Duodenal mucosa (tissue), 2 donors: Measurements from ENCODE around the gene FRRS1.
A peak's percentile ranks its signal among the peaks of the same experiment; 100 is the strongest.

ENCODE experiments used
- H3K27ac ChIP-seq: one replicate; pipeline ENCODE4 v1.7.0; 2013; ENCODE audit warnings: low read depth, low read length
- H3K27me3 ChIP-seq, 2 donors: one replicate each; pipeline ENCODE4 v1.7.0; 2013; ENCODE audit warnings: low read length in 2 of 2, control low read depth in 1 of 2; ENCODE audit not compliant: insufficient read depth in 2 of 2, control insufficient read depth in 1 of 2
- H3K36me3 ChIP-seq, 2 donors: one replicate each; pipeline ENCODE4 v1.7.0; 2013; ENCODE audit warnings: low read length in 2 of 2, control low read depth in 1 of 2; ENCODE audit not compliant: insufficient read depth in 2 of 2, control insufficient read depth in 1 of 2
- H3K4me1 ChIP-seq, 2 donors: one replicate each; pipeline ENCODE4 v1.7.0; 2013; ENCODE audit warnings: low read length in 2 of 2, control low read depth in 1 of 2; ENCODE audit not compliant: insufficient read depth in 2 of 2, control insufficient read depth in 1 of 2
- H3K4me3 ChIP-seq, 2 donors: one replicate each; pipeline ENCODE4 v1.7.0; 2013; ENCODE audit warnings: low read length in 2 of 2, low read depth in 1 of 2
- H3K9ac ChIP-seq, 2 donors: one replicate each; pipeline ENCODE4 v1.7.0; 2013; ENCODE audit warnings: low read length in 2 of 2, low read depth in 1 of 2
- H3K9me3 ChIP-seq, 2 donors: one replicate each; pipeline ENCODE4 v1.7.0; 2013; ENCODE audit warnings: low read length in 2 of 2, control low read depth in 1 of 2; ENCODE audit not compliant: control insufficient read depth in 1 of 2

The FRRS1 gene

DNA sequence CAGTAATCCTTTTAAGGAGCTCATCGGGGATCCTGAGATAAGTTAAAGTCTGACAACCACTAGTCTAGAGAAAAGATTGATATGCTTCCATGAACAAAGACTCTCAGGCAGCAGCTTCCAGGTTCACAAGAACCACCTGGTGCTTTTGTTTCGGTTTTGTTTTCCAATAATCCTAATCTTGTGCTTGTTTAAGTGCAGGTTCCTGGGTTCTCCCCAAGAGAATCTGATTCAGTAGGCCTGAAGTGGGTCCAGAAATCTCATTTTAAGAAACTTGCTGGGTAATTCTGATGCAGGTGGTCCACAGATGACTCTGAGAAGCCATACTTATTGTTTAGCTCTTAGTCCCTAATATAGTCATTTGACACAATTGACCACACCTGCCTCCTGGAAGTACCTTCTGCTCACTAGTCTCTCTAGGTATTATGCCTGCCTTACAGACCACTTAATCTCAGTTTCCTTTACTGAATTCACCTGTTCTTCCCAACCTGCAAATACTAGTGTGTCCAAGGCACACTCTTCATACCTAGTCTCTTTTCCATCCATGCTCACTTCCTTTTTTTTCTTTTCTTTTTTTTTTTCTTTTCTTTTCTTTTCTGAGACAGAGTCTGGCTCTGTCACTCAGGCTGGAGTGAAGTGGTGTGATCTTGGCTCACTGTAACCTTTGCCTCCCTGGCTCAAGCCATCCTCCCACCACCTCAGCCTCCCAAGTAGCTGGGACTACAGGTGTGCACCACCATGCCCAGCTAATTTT, 20.5 kb upstream of the FRRS1 start:
- peak overlapping the region in 1 of 2 donors; percentile 36 for H3K4me3 ChIP-seq
- H3K36me3 ChIP-seq = no peaks in the 10 kb centered on the region
- no peaks in the 10 kb centered on the region for H3K4me1 ChIP-seq
- no peak overlapping the region for H3K9ac ChIP-seq
- H3K27ac ChIP-seq = no peak overlapping the region
- no peaks in the 10 kb centered on the region for H3K9me3 ChIP-seq
- peaks cover 0 to 3% of the 10 kb centered on the region in 2 donors for H3K27me3 ChIP-seq

DNA sequence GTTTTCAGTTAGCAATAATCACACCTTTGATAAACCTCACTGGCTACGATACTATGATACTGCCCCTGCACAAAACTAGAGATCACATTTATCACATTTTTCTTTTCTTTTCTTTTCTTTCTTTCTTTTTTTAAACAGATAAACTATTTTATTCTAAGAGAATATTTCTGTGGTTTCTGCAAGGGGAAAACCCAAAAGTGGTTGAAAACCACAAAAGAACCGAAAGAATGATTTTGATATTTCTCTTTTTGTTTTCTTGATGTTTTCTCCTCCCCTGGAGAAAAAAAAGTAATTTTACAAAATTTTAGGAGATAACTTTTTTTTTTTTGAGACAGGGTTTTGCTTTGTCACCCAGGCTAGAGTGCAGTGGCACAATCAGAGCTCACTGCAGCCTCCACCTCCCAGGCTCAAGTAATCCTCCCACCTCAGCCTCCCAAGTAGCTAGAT, 18.4 kb upstream of the FRRS1 start:
- no peaks in the 10 kb centered on the region for H3K4me1 ChIP-seq
- H3K9me3 ChIP-seq = no peaks in the 10 kb centered on the region
- peaks cover 0 to 3% of the 10 kb centered on the region in 2 donors for H3K27me3 ChIP-seq
- no peak overlapping the region for H3K27ac ChIP-seq
- peak overlapping the region in 1 of 2 donors; percentile 2 for H3K4me3 ChIP-seq
- H3K9ac ChIP-seq = no peak overlapping the region
- no peaks in the 10 kb centered on the region for H3K36me3 ChIP-seq

DNA sequence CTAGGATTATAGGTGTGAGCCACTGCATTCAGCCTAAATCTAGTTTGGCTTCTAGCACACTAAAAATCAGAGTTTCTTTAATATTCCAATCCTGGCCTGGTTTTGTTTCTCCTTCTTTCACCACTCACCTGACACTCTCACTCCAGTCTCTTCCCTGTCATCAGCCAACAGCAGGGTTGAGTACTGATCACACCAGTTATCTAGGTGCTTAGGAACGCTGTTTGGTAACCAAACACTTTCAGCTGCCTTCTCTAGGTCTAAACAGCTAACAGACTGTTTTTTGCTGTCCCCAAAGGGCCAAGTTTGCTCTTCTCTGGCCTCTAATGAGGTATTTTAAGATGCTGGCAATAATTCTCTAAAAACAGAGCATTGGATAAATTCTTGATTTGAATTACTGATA, 17.7 kb upstream of the FRRS1 start:
- Histone ChIP-seq H3K27ac (no peak overlapping the region), H3K9me3 (no peaks in the 10 kb centered on the region), H3K4me3 (no peak overlapping the region), H3K36me3 (no peaks in the 10 kb centered on the region), H3K9ac (no peak overlapping the region), H3K4me1 (no peaks in the 10 kb centered on the region), H3K27me3 (peaks cover 3 to 4% of the 10 kb centered on the region in 2 donors)

DNA sequence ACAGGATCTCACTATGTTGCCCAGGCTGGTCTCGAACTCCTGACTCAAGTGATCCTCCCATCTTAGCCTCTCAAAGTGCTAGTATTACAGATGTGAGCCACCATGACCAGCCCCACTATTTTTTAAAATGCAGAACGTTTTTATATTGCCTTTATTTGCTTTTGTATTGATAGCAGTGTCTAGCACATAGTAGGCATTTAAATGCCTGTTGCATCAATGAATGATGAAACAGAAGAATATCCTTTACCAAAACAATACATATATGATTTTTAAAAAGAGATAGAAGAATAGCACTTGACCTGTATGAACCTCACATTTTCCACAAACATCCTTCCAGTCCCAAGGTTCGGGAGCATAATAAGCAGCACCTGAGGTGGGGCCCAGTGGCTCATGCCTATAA, 16.5 kb upstream of the FRRS1 start:
- Histone ChIP-seq H3K27me3 (peaks cover 3 to 4% of the 10 kb centered on the region in 2 donors), H3K4me3 (no peak overlapping the region), H3K27ac (no peak overlapping the region)

DNA sequence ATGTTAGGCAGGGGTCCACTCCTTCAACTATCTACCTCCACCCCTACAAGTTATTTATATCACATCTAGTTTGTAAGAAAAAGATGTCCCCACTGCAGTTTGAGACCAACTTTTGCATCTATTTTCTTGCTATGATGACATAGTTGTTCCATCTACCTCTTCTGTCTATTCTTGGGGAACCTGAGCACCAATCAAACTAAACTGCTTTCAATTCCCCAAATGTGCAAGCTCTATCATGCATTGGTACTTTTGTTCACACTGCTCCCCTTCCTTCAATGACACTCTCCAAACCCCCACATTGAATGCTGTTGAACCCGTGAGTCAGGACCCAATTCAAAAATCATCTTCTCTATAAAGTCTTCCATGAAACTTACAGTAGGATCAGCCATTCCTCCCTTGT, 16.0 kb upstream of the FRRS1 start:
- no peak overlapping the region for H3K4me3 ChIP-seq
- H3K9ac ChIP-seq = no peak overlapping the region
- no peaks in the 10 kb centered on the region for H3K36me3 ChIP-seq
- H3K27ac ChIP-seq = no peak overlapping the region
- H3K4me1 ChIP-seq = no peaks in the 10 kb centered on the region
- peaks cover 3 to 4% of the 10 kb centered on the region in 2 donors for H3K27me3 ChIP-seq
- no peaks in the 10 kb centered on the region for H3K9me3 ChIP-seq

More for the DNA sequence above, 16.5 kb upstream of the FRRS1 start:
- Histone ChIP-seq H3K4me1 (no peaks in the 10 kb centered on the region), H3K36me3 (no peaks in the 10 kb centered on the region), H3K9ac (no peak overlapping the region), H3K9me3 (no peaks in the 10 kb centered on the region)

DNA sequence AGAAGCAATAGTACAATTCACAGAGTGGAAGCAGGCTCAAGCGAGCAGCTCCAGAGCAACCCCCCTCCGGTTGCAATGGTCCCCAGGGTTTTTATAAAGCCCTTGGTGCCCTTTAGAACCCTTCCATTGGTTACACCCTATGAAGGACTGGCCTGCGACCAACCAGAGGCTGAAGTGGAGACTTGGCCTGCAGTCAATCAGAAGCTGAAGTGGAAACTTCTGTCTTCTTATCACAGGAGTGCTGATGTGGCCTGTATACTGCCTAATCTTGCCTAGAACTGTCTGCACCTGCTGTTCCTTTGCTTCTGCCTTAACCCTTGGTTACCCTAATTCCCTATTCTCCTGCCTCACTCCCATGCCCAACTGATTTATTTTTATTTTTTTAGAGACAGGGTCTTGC, 15.4 kb upstream of the FRRS1 start:
- Histone ChIP-seq H3K27me3 (peaks cover 3 to 4% of the 10 kb centered on the region in 2 donors), H3K9ac (no peak overlapping the region), H3K4me3 (no peak overlapping the region), H3K9me3 (no peaks in the 10 kb centered on the region), H3K4me1 (no peaks in the 10 kb centered on the region), H3K27ac (no peak overlapping the region), H3K36me3 (no peaks in the 10 kb centered on the region)

DNA sequence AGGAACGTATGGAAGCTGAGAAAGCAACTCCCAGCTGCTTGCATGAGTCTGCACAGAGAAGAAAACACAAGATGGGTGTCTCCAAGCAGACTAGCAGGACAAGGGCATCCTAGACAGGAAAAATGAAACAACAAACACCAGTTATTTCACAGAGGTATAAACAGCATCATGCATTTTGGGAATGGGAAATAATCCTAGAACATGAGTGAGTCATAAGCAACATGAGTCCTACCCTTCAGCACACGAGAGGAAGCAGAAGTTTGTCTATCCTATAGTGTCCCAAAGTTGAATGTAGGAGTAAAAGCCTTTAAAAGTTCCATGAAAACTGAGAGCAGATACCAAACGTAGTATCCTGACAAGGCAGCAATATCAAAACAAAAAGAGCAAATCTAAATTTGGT, 11.3 kb upstream of the FRRS1 start:
- Histone ChIP-seq H3K27me3 (peaks cover 0 to 4% of the 10 kb centered on the region in 2 donors), H3K9me3 (no peaks in the 10 kb centered on the region), H3K27ac (no peak overlapping the region), H3K4me1 (no peaks in the 10 kb centered on the region), H3K9ac (no peak overlapping the region), H3K4me3 (no peak overlapping the region), H3K36me3 (no peaks in the 10 kb centered on the region)

DNA sequence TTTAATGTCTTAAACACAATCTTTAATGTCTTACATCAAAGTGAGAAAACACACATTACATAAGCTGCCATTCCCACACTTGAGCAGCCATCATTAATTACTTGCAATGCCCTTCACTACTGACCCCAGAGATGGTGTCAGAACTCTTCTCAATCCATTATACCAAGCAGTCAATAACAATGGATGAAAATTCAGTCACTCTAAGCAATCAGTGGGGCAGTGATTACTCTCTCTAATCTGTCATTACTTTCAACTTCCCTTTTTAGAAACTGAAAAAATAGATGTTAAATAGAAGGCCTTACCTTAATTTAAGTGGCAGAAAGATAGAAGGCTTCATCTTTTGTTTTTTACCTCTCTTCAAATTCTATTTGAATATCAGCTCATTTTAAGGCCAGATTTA, 9.7 kb upstream of the FRRS1 start:
- Histone ChIP-seq H3K4me1 (no peaks in the 10 kb centered on the region), H3K9ac (no peak overlapping the region), H3K27me3 (peaks cover 0 to 4% of the 10 kb centered on the region in 2 donors), H3K4me3 (no peak overlapping the region), H3K27ac (no peak overlapping the region), H3K36me3 (no peaks in the 10 kb centered on the region), H3K9me3 (no peaks in the 10 kb centered on the region)

DNA sequence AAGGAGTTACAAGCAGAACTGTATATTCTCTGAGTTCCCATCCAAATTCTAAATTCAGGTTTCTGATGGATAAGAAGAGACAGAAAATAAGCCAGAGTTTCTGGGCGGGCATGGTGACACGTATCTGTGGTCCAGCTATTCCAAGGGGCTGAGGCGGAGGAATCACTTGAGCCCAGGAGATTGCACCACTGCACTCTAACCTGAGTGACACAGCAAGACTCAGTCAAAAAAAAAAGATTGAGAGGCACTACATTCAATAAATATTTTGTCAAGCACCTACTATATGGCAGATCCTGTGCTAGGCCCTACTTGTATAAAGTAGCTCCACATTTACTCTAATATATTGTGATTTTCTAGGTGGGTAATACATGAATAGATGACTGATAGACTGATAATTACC, 6.4 kb upstream of the FRRS1 start:
- Histone ChIP-seq H3K36me3 (no peaks in the 10 kb centered on the region), H3K27ac (no peak overlapping the region), H3K9ac (no peak overlapping the region), H3K4me3 (no peak overlapping the region), H3K4me1 (no peaks in the 10 kb centered on the region), H3K27me3 (no peaks in the 10 kb centered on the region), H3K9me3 (no peaks in the 10 kb centered on the region)

DNA sequence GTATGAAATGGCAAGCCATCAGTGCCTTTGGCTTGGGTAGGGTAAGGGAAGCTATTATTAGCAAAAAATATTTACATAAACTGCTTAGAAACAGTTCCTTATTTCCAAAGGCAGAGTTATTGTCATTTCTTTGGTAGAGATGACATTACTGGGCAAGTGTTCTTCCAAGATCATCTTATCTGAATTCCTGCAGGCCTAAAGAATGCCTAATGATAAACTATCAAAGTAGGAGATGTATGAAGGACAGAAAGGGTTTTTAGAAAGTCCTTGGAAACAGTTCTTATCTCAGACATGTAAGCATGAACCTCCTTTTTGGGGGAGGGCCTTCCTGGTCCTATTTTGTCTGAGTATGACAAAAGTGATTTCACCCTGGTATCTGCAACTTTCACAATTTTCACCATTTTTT, 5.1 kb upstream of the FRRS1 start:
- H3K9me3 ChIP-seq = no peaks in the 10 kb centered on the region
- no peak overlapping the region for H3K4me3 ChIP-seq
- no peak overlapping the region for H3K9ac ChIP-seq
- H3K27ac ChIP-seq = no peak overlapping the region
- H3K36me3 ChIP-seq = no peaks in the 10 kb centered on the region
- no peaks in the 10 kb centered on the region for H3K27me3 ChIP-seq
- peaks cover 0 to 4% of the 10 kb centered on the region in 2 donors for H3K4me1 ChIP-seq
